ENCODE results near the gene SEH1L.

DNA sequence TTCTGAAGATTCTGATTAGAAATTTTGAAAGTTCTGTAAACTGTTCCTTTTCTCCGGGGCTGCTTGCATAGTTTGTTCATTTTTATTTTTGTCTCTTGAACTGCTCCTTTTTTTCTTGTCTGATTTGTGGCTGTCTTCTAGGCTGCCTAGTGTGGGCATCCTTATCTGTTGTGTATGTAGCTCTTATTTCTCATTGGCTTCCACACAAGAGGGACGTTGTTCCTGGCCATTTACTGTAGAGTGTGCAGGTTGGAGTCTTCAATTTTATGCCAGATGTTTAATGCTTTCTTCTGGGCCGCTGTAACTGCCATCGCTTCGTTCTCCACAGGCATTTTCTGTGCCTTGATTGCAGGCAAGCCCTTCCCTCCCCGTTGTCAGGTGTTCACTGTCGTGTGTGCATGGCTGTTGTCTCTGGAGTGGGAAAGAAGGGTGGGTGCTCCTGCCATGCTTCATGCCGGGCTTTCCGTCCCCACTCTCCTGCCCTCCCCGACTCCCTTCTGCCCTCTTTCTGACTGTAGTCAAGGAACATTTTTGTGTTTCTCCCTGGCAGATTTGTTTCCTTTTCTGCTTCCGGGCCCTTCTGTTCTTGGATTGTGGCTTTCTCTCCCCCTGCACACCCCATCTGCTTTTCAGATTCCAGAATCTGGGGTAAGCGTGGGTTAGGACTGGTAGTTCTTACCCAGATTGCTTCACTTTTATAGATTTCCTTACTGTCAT is 58.9 kb downstream of the SEH1L start:
- TF ChIP-seq, protein P1, sequence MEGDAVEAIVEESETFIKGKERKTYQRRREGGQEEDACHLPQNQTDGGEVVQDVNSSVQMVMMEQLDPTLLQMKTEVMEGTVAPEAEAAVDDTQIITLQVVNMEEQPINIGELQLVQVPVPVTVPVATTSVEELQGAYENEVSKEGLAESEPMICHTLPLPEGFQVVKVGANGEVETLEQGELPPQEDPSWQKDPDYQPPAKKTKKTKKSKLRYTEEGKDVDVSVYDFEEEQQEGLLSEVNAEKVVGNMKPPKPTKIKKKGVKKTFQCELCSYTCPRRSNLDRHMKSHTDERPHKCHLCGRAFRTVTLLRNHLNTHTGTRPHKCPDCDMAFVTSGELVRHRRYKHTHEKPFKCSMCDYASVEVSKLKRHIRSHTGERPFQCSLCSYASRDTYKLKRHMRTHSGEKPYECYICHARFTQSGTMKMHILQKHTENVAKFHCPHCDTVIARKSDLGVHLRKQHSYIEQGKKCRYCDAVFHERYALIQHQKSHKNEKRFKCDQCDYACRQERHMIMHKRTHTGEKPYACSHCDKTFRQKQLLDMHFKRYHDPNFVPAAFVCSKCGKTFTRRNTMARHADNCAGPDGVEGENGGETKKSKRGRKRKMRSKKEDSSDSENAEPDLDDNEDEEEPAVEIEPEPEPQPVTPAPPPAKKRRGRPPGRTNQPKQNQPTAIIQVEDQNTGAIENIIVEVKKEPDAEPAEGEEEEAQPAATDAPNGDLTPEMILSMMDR (conservative IDR thresholded peaks at IDR 0.05 in 1 of 2, IDR thresholded peaks at IDR 0.05 in 1 of 2; ENCODE audit: extremely low read depth in 1 of 2, insufficient read depth in 1 of 2, low read depth in 1 of 2, low read length in 2 of 2) = no peak
- TF ChIP-seq EZH2 (IDR thresholded peaks at IDR 0.05; ENCODE audit: borderline replicate concordance, low read length) = no peak

Data from mammary epithelial cell (primary cell).